ENCODE measurements around the gene LIN9.

DNA sequence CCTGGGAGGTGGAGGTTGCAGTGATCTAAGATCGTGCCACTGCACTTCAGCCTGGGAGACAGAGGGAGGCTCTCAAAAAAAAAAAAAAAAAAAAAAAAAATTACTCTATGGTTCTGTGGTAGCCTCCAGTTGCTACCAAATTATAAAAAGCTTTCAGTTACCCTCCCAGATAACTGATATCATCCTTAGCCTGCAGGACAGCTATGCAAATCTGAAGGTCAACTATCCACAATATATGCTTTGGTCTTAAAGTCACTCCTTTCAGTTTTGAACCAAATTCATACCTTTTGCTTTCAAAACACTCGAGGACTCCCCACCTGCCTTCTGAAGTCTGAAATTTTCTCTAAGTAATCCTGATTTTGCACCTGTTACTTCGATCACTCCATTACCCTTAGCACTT, 82.4 kb downstream of the LIN9 start:
- no peak for TF ChIP-seq CTCF (IDR thresholded peaks at IDR 0.05)
- TF ChIP-seq POLR2AphosphoS5 (IDR thresholded peaks at IDR 0.05): no peak
- TF ChIP-seq POLR2A (IDR thresholded peaks at IDR 0.05): no peak

Data from sigmoid colon (tissue), 4 donors.